NT2/D1 (cell line): Measurements from ENCODE around the gene GNG14.

Experiments
- SUZ12 ChIP-seq: IDR thresholded peaks from 2 replicates; pipeline ENCODE4 v1.6.1; 2011; ENCODE audit not compliant: insufficient read length, insufficient read depth; ENCODE audit errors: extremely low read depth
- YY1 ChIP-seq: IDR thresholded peaks from 2 replicates; pipeline ENCODE4 v1.6.1; 2011; ENCODE audit not compliant: insufficient read length, insufficient read depth
- ZNF274 ChIP-seq: IDR thresholded peaks from 2 replicates; pipeline ENCODE4 v1.6.1; 2011; ENCODE audit warnings: mild to moderate bottlenecking, low read depth, low read length

- no peak for TF ChIP-seq ZNF274
- no peak for TF ChIP-seq YY1
- no peak for TF ChIP-seq SUZ12
Measured at GRCh38 chr19:12722566-12723380, 35.0 kb downstream of the GNG14 start.
